Measurements from ENCODE around the gene DMD.

GRCh38 chrX:31199056-31199839 is 2012.1 kb downstream of the DMD start:
- TF ChIP-seq RAD21 (conservative IDR thresholded peaks at IDR 0.05 in 1 of 2, IDR thresholded peaks at IDR 0.05 in 1 of 2) = no peak
- TF ChIP-seq, protein P1, sequence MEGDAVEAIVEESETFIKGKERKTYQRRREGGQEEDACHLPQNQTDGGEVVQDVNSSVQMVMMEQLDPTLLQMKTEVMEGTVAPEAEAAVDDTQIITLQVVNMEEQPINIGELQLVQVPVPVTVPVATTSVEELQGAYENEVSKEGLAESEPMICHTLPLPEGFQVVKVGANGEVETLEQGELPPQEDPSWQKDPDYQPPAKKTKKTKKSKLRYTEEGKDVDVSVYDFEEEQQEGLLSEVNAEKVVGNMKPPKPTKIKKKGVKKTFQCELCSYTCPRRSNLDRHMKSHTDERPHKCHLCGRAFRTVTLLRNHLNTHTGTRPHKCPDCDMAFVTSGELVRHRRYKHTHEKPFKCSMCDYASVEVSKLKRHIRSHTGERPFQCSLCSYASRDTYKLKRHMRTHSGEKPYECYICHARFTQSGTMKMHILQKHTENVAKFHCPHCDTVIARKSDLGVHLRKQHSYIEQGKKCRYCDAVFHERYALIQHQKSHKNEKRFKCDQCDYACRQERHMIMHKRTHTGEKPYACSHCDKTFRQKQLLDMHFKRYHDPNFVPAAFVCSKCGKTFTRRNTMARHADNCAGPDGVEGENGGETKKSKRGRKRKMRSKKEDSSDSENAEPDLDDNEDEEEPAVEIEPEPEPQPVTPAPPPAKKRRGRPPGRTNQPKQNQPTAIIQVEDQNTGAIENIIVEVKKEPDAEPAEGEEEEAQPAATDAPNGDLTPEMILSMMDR (IDR thresholded peaks at IDR 0.05) = no peak

All from A549 (cell line).